Bronchial epithelial cell (primary cell): ENCODE data around the gene FSD1L. TPM values are rescaled to one million over a fixed set of nuclear protein-coding genes. Genes with fewer than 3 reads are reported as not detected.

ENCODE experiments used
- DNase-seq: peaks from one replicate; pipeline ENCODE4 v3.0.0-alpha.2; 2010; ENCODE audit warnings: low read depth
- FAIRE-seq: peaks from 2 replicates; lab custom pipeline; 2011; peaks lifted over from hg19 to GRCh38; lab: Jason Lieb, UNC
- H3K27me3 ChIP-seq: 2 replicates; pipeline ENCODE4 v1.5.1; 2011; ENCODE audit warnings: low read length; ENCODE audit not compliant: control insufficient read depth, insufficient read depth
- H3K36me3 ChIP-seq: 2 replicates; pipeline ENCODE4 v1.5.1; 2011; ENCODE audit warnings: low read length; ENCODE audit not compliant: control insufficient read depth, insufficient read depth
- H3K4me3 ChIP-seq: 2 replicates; pipeline ENCODE4 v1.5.1; 2011; ENCODE audit warnings: mild to moderate bottlenecking, low read depth, low read length, control low read depth
- CTCF ChIP-seq: IDR thresholded peaks from 2 replicates; pipeline ENCODE4 v1.5.1; 2011; ENCODE audit warnings: mild to moderate bottlenecking, moderate library complexity, low read length, control low read depth, inconsistent platforms; ENCODE audit not compliant: insufficient read depth, severe bottlenecking
- total RNA-seq: library from RNA; depleted of rRNA; stranded (reverse); fragments of >200 nt; gene quantifications from 2 replicates; pipeline ENCODE4 v1.2.1, GENCODE V29; 2014

The FSD1L gene
- total RNA-seq, 1 donor from 2014 or later: 2.4 TPM

GRCh38 chr9:105473221-105473620, 25.4 kb downstream of the FSD1L start:
- Histone ChIP-seq H3K36me3 (no peaks in the 10 kb centered on the region), H3K4me3 (no peak overlapping the region), H3K27me3 (no peaks in the 10 kb centered on the region)
- DNase-seq (no peak), FAIRE-seq (no peak)
- TF ChIP-seq CTCF: no peak

- H3K36me3 ChIP-seq: no peaks in the 10 kb centered on the region
- peak; percentile 35 for TF ChIP-seq CTCF
- FAIRE-seq (no peak), DNase-seq (peak; percentile 34)
- no peaks in the 10 kb centered on the region for H3K27me3 ChIP-seq
- H3K4me3 ChIP-seq: no peak overlapping the region
Observed at GRCh38 chr9:105475302-105475701, 27.5 kb downstream of the FSD1L start.

DNA sequence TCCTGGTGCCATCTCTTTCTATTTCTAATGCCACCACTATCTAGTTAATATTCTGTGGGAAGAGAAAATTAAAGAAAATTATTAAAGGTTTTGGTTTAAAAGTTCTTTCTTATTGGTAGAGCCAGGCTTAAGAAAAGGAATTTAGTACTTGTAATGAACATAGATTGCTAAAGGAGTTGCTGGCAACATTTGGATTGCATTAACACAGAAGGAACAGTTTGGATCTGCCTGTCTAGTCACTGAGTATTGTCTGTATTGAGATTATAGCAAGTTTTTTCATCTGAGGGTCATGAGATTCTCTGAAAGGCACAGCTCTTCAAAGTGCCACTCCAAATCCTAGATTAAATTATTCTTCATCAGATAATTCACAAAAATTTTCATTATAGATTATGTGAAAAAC, 32.0 kb downstream of the FSD1L start:
- H3K36me3 ChIP-seq: no peaks in the 10 kb centered on the region
- H3K27me3 ChIP-seq: no peaks in the 10 kb centered on the region
- no peak for TF ChIP-seq CTCF
- no peak overlapping the region for H3K4me3 ChIP-seq
- DNase-seq (no peak), FAIRE-seq (no peak)

- FAIRE-seq (no peak), DNase-seq (no peak)
- Histone ChIP-seq H3K27me3 (no peaks in the 10 kb centered on the region), H3K4me3 (no peak overlapping the region), H3K36me3 (no peaks in the 10 kb centered on the region)
- no peak for TF ChIP-seq CTCF
Observed at GRCh38 chr9:105483618-105484017, 35.8 kb downstream of the FSD1L start.

GRCh38 chr9:105484226-105484625, 36.4 kb downstream of the FSD1L start:
- TF ChIP-seq CTCF: no peak
- no peaks in the 10 kb centered on the region for H3K36me3 ChIP-seq
- no peak overlapping the region for H3K4me3 ChIP-seq
- FAIRE-seq (no peak), DNase-seq (no peak)
- H3K27me3 ChIP-seq: no peaks in the 10 kb centered on the region

- Histone ChIP-seq H3K27me3 (no peaks in the 10 kb centered on the region), H3K36me3 (no peaks in the 10 kb centered on the region), H3K4me3 (no peak overlapping the region)
- FAIRE-seq (no peak), DNase-seq (no peak)
- TF ChIP-seq CTCF: no peak
Observed at GRCh38 chr9:105485131-105485530, 37.3 kb downstream of the FSD1L start.
